GM12892 (cell line): Measurements from ENCODE around the gene RAPGEF1.

Source experiments
- DNase-seq: peaks from one replicate; pipeline ENCODE4 v3.0.0; 2011; ENCODE audit not compliant: insufficient read length
- FAIRE-seq: peaks from 2 replicates; lab custom pipeline; 2011; peaks lifted over from hg19 to GRCh38; lab: Jason Lieb, UNC
- POLR2A ChIP-seq: IDR thresholded peaks from 2 replicates; pipeline ENCODE4 v1.6.1; 2011; ENCODE audit warnings: low read depth, low read length, control low read depth
- POLR2AphosphoS5 ChIP-seq: IDR thresholded peaks from 2 replicates; pipeline ENCODE4 v1.6.1; 2011; ENCODE audit warnings: low read depth, low read length, control low read depth
- TAF1 ChIP-seq: IDR thresholded peaks from 2 replicates; pipeline ENCODE4 v1.6.1; 2011; ENCODE audit warnings: low read depth, mild to moderate bottlenecking, control low read depth, low read length, borderline replicate concordance

Gene RAPGEF1

GRCh38 chr9:131590907-131591844, 148.7 kb downstream of the RAPGEF1 start:
- peak; percentile 65 for TF ChIP-seq POLR2AphosphoS5
- no peak; the same call in 1 of the 2 replicates for TF ChIP-seq POLR2A
- no peak for TF ChIP-seq TAF1
- peak; percentile 72 for DNase-seq
- FAIRE-seq, result peak; percentile 89

- TF ChIP-seq TAF1 (no peak), POLR2AphosphoS5 (peak; percentile 18; the same call in 1 of the 2 replicates), POLR2A (peak; percentile 7; the same call in 1 of the 2 replicates)
- FAIRE-seq (no peak), DNase-seq (no peak)
Observed at GRCh38 chr9:131590449-131590848, 149.4 kb downstream of the RAPGEF1 start.

- peak; percentile 21 for FAIRE-seq
- DNase-seq, result no peak
- TF ChIP-seq TAF1 (no peak), POLR2AphosphoS5 (no peak), POLR2A (no peak)
Observed at GRCh38 chr9:131589993-131590392, 149.9 kb downstream of the RAPGEF1 start.

- DNase-seq (no peak), FAIRE-seq (no peak)
- TF ChIP-seq POLR2A (no peak; the same call in 1 of the 2 replicates), POLR2AphosphoS5 (peak; percentile 64; the same call in 1 of the 2 replicates)
Observed at GRCh38 chr9:131589124-131589711, 150.7 kb downstream of the RAPGEF1 start.

- FAIRE-seq (no peak), DNase-seq (no peak)
- no peak for TF ChIP-seq TAF1
- TF ChIP-seq POLR2AphosphoS5, result no peak
- TF ChIP-seq POLR2A, result 0 out of 2 replicates have a peak, but pooled peaks have one; percentile 7
Observed at GRCh38 chr9:131588396-131588795, 151.5 kb downstream of the RAPGEF1 start.

- TF ChIP-seq POLR2A (no peak), POLR2AphosphoS5 (no peak), TAF1 (no peak)
- FAIRE-seq (no peak), DNase-seq (no peak)
Observed at GRCh38 chr9:131587906-131588305, 152.0 kb downstream of the RAPGEF1 start.

GRCh38 chr9:131587331-131587730, 152.5 kb downstream of the RAPGEF1 start:
- DNase-seq (no peak), FAIRE-seq (no peak)
- TF ChIP-seq POLR2A, result no peak

- DNase-seq (no peak), FAIRE-seq (no peak)
- TF ChIP-seq POLR2AphosphoS5, result no peak
- no peak for TF ChIP-seq TAF1
- TF ChIP-seq POLR2A, result no peak
Observed at GRCh38 chr9:131585375-131585774, 154.5 kb downstream of the RAPGEF1 start.

GRCh38 chr9:131584858-131585257, 155.0 kb downstream of the RAPGEF1 start:
- FAIRE-seq (no peak), DNase-seq (no peak)
- TF ChIP-seq POLR2AphosphoS5 (no peak), POLR2A (no peak), TAF1 (no peak)

- TF ChIP-seq POLR2A (no peak), POLR2AphosphoS5 (no peak), TAF1 (no peak)
- DNase-seq, result no peak
- no peak for FAIRE-seq
Observed at GRCh38 chr9:131583836-131584555, 155.9 kb downstream of the RAPGEF1 start.

- no peak for FAIRE-seq
- TF ChIP-seq TAF1 (no peak), POLR2A (no peak), POLR2AphosphoS5 (no peak; the same call in 1 of the 2 replicates)
Observed at GRCh38 chr9:131583337-131583645, 156.6 kb downstream of the RAPGEF1 start.

More at GRCh38 chr9:131583337-131583645, 156.6 kb downstream of the RAPGEF1 start:
- no peak for DNase-seq
